Smooth muscle cell (in vitro differentiated cells): ENCODE measurements around the gene PLEKHA7. TPM values are rescaled to one million over a fixed set of nuclear protein-coding genes. Genes with fewer than 3 reads are reported as not detected.

Source experiments
- DNase-seq: peaks from one replicate; lab custom pipeline; 2025; ENCODE audit not compliant: unreplicated experiment; lab: John Stamatoyannopoulos, UW
- H2AFZ ChIP-seq: fragments of 200-600 bp; sonication (generic); 2 replicates; pipeline ENCODE4 v1.6.0; 2016; ENCODE audit warnings: antibody characterized with exemption, low read depth, mild to moderate bottlenecking
- H3F3A ChIP-seq: fragments of 200-600 bp; sonication (generic); 2 replicates; pipeline ENCODE4 v1.6.0; 2017; ENCODE audit warnings: antibody characterized with exemption, low read depth
- H3K27ac ChIP-seq: fragments of 200-600 bp; sonication (generic); 2 replicates; pipeline ENCODE4 v1.5.1; 2016; ENCODE audit warnings: low read depth, mild to moderate bottlenecking
- H3K27me3 ChIP-seq: fragments of 200-600 bp; sonication (generic); 2 replicates; pipeline ENCODE4 v1.6.1; 2016; ENCODE audit warnings: low read depth, mild to moderate bottlenecking
- H3K36me3 ChIP-seq: fragments of 200-600 bp; sonication (generic); 2 replicates; pipeline ENCODE4 v1.5.1; 2016; ENCODE audit warnings: low read depth
- H3K4me1 ChIP-seq: fragments of 200-600 bp; sonication (generic); 2 replicates; pipeline ENCODE4 v1.5.1; 2016; ENCODE audit warnings: low read depth
- H3K4me2 ChIP-seq: fragments of 200-600 bp; sonication (generic); 2 replicates; pipeline ENCODE4 v1.6.0; 2016; ENCODE audit warnings: mild to moderate bottlenecking
- H3K4me3 ChIP-seq: fragments of 200-600 bp; sonication (generic); 2 replicates; pipeline ENCODE4 v1.5.1; 2016; ENCODE audit warnings: mild to moderate bottlenecking
- H3K79me2 ChIP-seq: fragments of 200-600 bp; sonication (generic); 2 replicates; pipeline ENCODE4 v1.6.0; 2016; ENCODE audit warnings: low read depth, mild to moderate bottlenecking
- H3K9ac ChIP-seq: fragments of 200-600 bp; sonication (generic); 2 replicates; pipeline ENCODE4 v1.6.0; 2016; ENCODE audit warnings: low read depth
- H3K9me3 ChIP-seq: fragments of 200-600 bp; sonication (generic); replicated peaks from 2 replicates; pipeline ENCODE4 v1.5.1; 2016; ENCODE audit warnings: low read depth
- H4K20me1 ChIP-seq: fragments of 200-600 bp; sonication (generic); 2 replicates; pipeline ENCODE4 v1.6.0; 2016; ENCODE audit warnings: low read depth
- WGBS: methylation state at CpG from one replicate; pipeline ENCODE4 v1.1.7; 2016; ENCODE audit warnings: low lambda C conversion rate; 5-methylcytosine and 5-hydroxymethylcytosine counted together
- polyA plus RNA-seq: library from polyadenylated mRNA; unstranded; fragments of >200 nt; fragmentation: Nextera tagmentation; extraction: Ambion mirVana; gene quantifications from 2 replicates; pipeline ENCODE4 v1.2.1, GENCODE V29; 2016
- total RNA-seq: library from RNA; depleted of rRNA; stranded (reverse); fragments of >200 nt; gene quantifications from 2 replicates; pipeline ENCODE4 v1.2.3, GENCODE V29; 2014
- TF ChIP-seq, protein P1 (sequence below): fragments of 200-600 bp; sonication (generic); IDR thresholded peaks from 2 replicates; pipeline ENCODE4 v1.5.1; 2017; ENCODE audit warnings: borderline replicate concordance, mild to moderate bottlenecking, antibody characterized with exemption; ENCODE audit not compliant: insufficient read depth, poor library complexity, severe bottlenecking

The PLEKHA7 gene
- total and polyA plus RNA-seq, 2 experiments from 2014 or later, result 0.19 to 22.2 TPM

DNA sequence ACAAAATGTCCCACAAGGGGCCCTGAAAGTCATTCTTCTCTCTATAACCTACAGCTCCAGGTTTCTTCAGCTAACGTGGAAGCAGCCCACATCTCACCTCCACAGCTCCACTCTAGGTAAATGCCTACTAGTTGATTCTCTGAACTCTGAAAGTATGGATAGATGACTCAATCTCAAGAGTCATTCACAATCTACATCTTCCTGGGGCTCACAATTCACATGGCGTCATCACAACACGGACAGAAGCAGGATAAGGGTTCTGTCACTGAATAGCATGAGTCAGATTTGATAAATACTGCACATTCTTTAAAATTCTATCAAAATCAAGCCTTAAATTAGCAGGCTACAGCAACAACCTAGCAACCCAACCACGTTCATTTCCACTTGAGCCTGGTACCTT lies 96.3 kb downstream of the PLEKHA7 start:
- Histone ChIP-seq H3K4me1 (peaks cover 12% of the 10 kb centered on the region), H3K4me3 (no peak overlapping the region), H3K9ac (no peak overlapping the region), H2AFZ (no peak overlapping the region), H4K20me1 (no peaks in the 10 kb centered on the region), H3K27ac (peak overlapping the region; percentile 76), H3K36me3 (no peaks in the 10 kb centered on the region), H3F3A (no peaks in the 10 kb centered on the region), H3K27me3 (no peaks in the 10 kb centered on the region), H3K4me2 (no peak overlapping the region), H3K9me3 (no peaks in the 10 kb centered on the region), H3K79me2 (no peaks in the 10 kb centered on the region)
- TF ChIP-seq, protein P1, sequence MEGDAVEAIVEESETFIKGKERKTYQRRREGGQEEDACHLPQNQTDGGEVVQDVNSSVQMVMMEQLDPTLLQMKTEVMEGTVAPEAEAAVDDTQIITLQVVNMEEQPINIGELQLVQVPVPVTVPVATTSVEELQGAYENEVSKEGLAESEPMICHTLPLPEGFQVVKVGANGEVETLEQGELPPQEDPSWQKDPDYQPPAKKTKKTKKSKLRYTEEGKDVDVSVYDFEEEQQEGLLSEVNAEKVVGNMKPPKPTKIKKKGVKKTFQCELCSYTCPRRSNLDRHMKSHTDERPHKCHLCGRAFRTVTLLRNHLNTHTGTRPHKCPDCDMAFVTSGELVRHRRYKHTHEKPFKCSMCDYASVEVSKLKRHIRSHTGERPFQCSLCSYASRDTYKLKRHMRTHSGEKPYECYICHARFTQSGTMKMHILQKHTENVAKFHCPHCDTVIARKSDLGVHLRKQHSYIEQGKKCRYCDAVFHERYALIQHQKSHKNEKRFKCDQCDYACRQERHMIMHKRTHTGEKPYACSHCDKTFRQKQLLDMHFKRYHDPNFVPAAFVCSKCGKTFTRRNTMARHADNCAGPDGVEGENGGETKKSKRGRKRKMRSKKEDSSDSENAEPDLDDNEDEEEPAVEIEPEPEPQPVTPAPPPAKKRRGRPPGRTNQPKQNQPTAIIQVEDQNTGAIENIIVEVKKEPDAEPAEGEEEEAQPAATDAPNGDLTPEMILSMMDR, result no peak
- no peak for DNase-seq
- WGBS, result 85% methylated on average over 4 of the region's 4 CpGs

DNA sequence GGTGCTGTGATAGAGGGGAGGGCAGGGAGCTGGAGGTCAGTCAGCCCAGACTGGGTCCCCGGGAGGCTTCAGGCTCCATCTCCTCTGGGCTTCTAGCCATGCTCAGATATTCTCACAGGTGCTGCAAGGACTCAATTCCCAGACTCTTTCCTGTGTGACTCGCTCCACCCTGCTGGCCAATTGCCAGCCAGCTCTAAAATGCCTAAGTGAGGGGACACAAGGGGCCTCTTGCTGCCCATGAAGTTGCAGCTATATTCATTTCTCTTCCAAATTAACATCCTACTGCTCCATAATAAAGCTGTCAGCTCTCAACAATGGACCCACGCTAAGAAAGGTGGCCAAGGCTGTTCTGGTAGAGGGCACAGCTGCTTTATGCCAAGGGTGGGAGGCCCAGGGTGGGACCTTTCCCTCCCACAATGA lies 101.5 kb downstream of the PLEKHA7 start:
- peaks cover 3% of the 10 kb centered on the region for H3K27me3 ChIP-seq
- DNase-seq, result no peak
- 80% methylated on average over 3 of the region's 3 CpGs for WGBS
- no peaks in the 10 kb centered on the region for H3K9me3 ChIP-seq
- H4K20me1 ChIP-seq, result no peaks in the 10 kb centered on the region
- H3K79me2 ChIP-seq, result no peaks in the 10 kb centered on the region
- H3K9ac ChIP-seq, result no peak overlapping the region
- peaks cover 12% of the 10 kb centered on the region for H3K4me1 ChIP-seq
- no peak overlapping the region for H3K27ac ChIP-seq
- H2AFZ ChIP-seq, result no peak overlapping the region
- H3K4me3 ChIP-seq, result no peak overlapping the region
- no peaks in the 10 kb centered on the region for H3K36me3 ChIP-seq
- H3K4me2 ChIP-seq, result no peak overlapping the region
- no peaks in the 10 kb centered on the region for H3F3A ChIP-seq
- TF ChIP-seq, protein P1, result no peak

DNA sequence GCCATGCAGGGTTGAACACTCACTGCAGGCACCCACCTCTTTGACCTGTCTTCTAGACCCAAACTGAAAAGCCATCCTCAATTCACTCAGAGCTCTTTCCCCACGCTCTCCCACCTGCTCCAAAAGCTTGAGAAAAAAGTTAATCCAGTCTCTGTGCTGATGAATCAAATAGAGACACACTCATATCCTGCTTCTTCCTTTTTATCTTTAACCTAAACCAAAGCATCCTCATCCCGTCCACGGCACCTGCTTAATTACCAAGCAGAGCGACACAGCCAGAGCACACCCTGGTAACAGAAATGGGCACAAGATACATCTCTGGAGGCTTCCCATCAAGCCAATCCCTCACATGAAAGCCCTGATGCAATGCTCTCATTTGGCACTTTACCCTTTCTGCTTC lies 102.6 kb downstream of the PLEKHA7 start:
- no peak overlapping the region for H3K27ac ChIP-seq
- no peak overlapping the region for H3K9ac ChIP-seq
- no peak overlapping the region for H3K4me2 ChIP-seq
- peaks cover 12% of the 10 kb centered on the region for H3K4me1 ChIP-seq
- no peaks in the 10 kb centered on the region for H3K36me3 ChIP-seq
- H3F3A ChIP-seq, result no peaks in the 10 kb centered on the region
- no peaks in the 10 kb centered on the region for H3K79me2 ChIP-seq
- no peak overlapping the region for H3K4me3 ChIP-seq
- no peaks in the 10 kb centered on the region for H4K20me1 ChIP-seq
- TF ChIP-seq, protein P1, result no peak
- no peak overlapping the region for H2AFZ ChIP-seq
- DNase-seq, result no peak
- peaks cover 3% of the 10 kb centered on the region for H3K27me3 ChIP-seq
- H3K9me3 ChIP-seq, result no peaks in the 10 kb centered on the region
- 95% methylated on average over 4 of the region's 4 CpGs for WGBS

DNA sequence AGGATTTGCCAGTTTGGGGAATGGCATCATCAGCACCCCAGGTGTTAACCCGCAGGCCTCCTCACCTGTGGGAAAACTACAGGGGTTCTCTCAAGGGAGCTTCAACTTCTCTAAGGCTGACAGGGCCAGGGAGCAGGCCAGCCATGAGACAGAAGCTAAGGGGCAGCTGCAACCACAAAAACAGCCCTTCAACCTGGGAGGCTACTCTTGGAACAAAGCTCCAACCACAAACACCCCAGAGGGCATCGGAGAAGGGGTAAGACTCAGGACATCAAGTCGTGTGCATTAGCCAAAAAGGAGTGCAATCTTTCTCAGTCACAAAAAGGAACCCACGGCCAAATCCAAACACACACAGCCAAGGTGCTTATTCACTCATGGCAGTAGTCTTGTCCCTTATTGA lies 103.0 kb downstream of the PLEKHA7 start:
- H3F3A ChIP-seq, result no peaks in the 10 kb centered on the region
- 82% methylated on average over 4 of the region's 4 CpGs for WGBS
- H3K27ac ChIP-seq, result no peak overlapping the region
- H3K4me3 ChIP-seq, result no peak overlapping the region
- H3K27me3 ChIP-seq, result peaks cover 3% of the 10 kb centered on the region
- H2AFZ ChIP-seq, result no peak overlapping the region
- H3K4me2 ChIP-seq, result no peak overlapping the region
- H3K79me2 ChIP-seq, result no peaks in the 10 kb centered on the region
- H3K9me3 ChIP-seq, result no peaks in the 10 kb centered on the region
- H3K4me1 ChIP-seq, result peaks cover 12% of the 10 kb centered on the region
- TF ChIP-seq, protein P1, result no peak
- H4K20me1 ChIP-seq, result no peaks in the 10 kb centered on the region
- H3K36me3 ChIP-seq, result no peaks in the 10 kb centered on the region
- DNase-seq, result no peak
- no peak overlapping the region for H3K9ac ChIP-seq
